GM12878 (cell line): ENCODE results near the gene STX10. TPM values are rescaled to one million over a fixed set of nuclear protein-coding genes. Genes with fewer than 3 reads are reported as not detected.
A peak's percentile ranks its signal among the peaks of the same experiment; 100 is the strongest.

Experiments used
- CREM ChIP-seq: IDR thresholded peaks from 2 replicates; pipeline ENCODE4 v1.6.1; 2014; ENCODE audit warnings: antibody characterized with exemption, low read depth
- DPF2 ChIP-seq: fragments of 450-650 bp; IDR thresholded peaks from 2 replicates; pipeline ENCODE4 v1.6.1; 2017; ENCODE audit warnings: mild to moderate bottlenecking
- EGR1 ChIP-seq, 2 experiments: IDR thresholded peaks; 1 replicate in 1 of 2; 2 replicates in 1 of 2; pipeline ENCODE4 v1.6.1; 2011 to 2012; ENCODE audit warnings: low read depth in 2 of 2, low read length in 2 of 2, borderline replicate concordance in 1 of 2, mild to moderate bottlenecking in 1 of 2, moderate library complexity in 1 of 2
- HCFC1 ChIP-seq: fragments of 150-350 bp; IDR thresholded peaks from 2 replicates; pipeline ENCODE4 v1.6.1; 2014; ENCODE audit warnings: low read length
- IKZF1 ChIP-seq: fragments of 450-650 bp; conservative IDR thresholded peaks from 2 replicates; pipeline ENCODE4 v1.6.1; 2017; ENCODE audit warnings: antibody characterized with exemption, mild to moderate bottlenecking
- JUND ChIP-seq: IDR thresholded peaks from 2 replicates; pipeline ENCODE4 v1.6.1; 2012; ENCODE audit warnings: low read depth, mild to moderate bottlenecking, low read length, improper control_type of control experiment, moderate library complexity
- MEF2B ChIP-seq: fragments of 450-650 bp; IDR thresholded peaks from 2 replicates; pipeline ENCODE4 v1.6.1; 2018; ENCODE audit warnings: mild to moderate bottlenecking, moderate library complexity; ENCODE audit not compliant: partially characterized antibody, poor library complexity, severe bottlenecking
- MYC ChIP-seq: IDR thresholded peaks from 2 replicates; pipeline ENCODE4 v1.6.1; 2011; ENCODE audit warnings: mild to moderate bottlenecking, low read length, moderate library complexity, inconsistent platforms; ENCODE audit not compliant: insufficient read depth, insufficient replicate concordance, insufficient read length, severe bottlenecking
- NFIC ChIP-seq: IDR thresholded peaks from 2 replicates; pipeline ENCODE4 v1.6.1; 2012; ENCODE audit warnings: low read depth, mild to moderate bottlenecking, inconsistent platforms, low read length, moderate library complexity
- NR2C2 ChIP-seq: IDR thresholded peaks from 2 replicates; pipeline ENCODE4 v1.6.1; 2011; ENCODE audit warnings: borderline replicate concordance, low read depth; ENCODE audit not compliant: control insufficient read depth, insufficient read length
- PAX5 ChIP-seq: IDR thresholded peaks from 2 replicates; pipeline ENCODE4 v1.6.1; 2011; ENCODE audit warnings: low read depth, low read length, borderline replicate concordance
- POLR2A ChIP-seq: IDR thresholded peaks from 2 replicates; pipeline ENCODE4 v1.6.1; 2011; ENCODE audit warnings: low read depth, mild to moderate bottlenecking, low read length
- RAD21 ChIP-seq: IDR thresholded peaks from 2 replicates; pipeline ENCODE4 v1.6.1; 2011; ENCODE audit warnings: mild to moderate bottlenecking, low read depth, low read length, moderate library complexity; ENCODE audit not compliant: insufficient read depth
- RB1 ChIP-seq: fragments of 450-650 bp; formaldehyde crosslinking; IDR thresholded peaks from 2 replicates; pipeline ENCODE4 v1.6.1; 2017; ENCODE audit warnings: mild to moderate bottlenecking, borderline replicate concordance
- RUNX3 ChIP-seq: IDR thresholded peaks from 2 replicates; pipeline ENCODE4 v1.6.1; 2012; ENCODE audit warnings: low read length, inconsistent platforms
- SIX5 ChIP-seq: IDR thresholded peaks from 2 replicates; pipeline ENCODE4 v1.6.1; 2011; ENCODE audit warnings: mild to moderate bottlenecking, low read depth, low read length, moderate library complexity; ENCODE audit not compliant: severe bottlenecking
- SREBF1 ChIP-seq: IDR thresholded peaks from 2 replicates; pipeline ENCODE4 v1.6.1; 2012; ENCODE audit warnings: mild to moderate bottlenecking, low read length
- SREBF2 ChIP-seq: IDR thresholded peaks from 2 replicates; pipeline ENCODE4 v1.6.1; 2012; ENCODE audit warnings: mild to moderate bottlenecking, low read length
- TAF1 ChIP-seq: IDR thresholded peaks from 2 replicates; pipeline ENCODE4 v1.6.1; 2011; ENCODE audit warnings: mild to moderate bottlenecking, low read depth, low read length, borderline replicate concordance
- TARDBP ChIP-seq: IDR thresholded peaks from 2 replicates; pipeline ENCODE4 v1.6.1; 2016; ENCODE audit warnings: borderline replicate concordance
- TCF12 ChIP-seq: IDR thresholded peaks from 2 replicates; pipeline ENCODE4 v1.6.1; 2011; ENCODE audit warnings: low read depth, mild to moderate bottlenecking, low read length
- YY1 ChIP-seq: IDR thresholded peaks from 2 replicates; pipeline ENCODE4 v1.6.1; 2011; ENCODE audit warnings: low read depth, mild to moderate bottlenecking, low read length
- ZNF207 ChIP-seq: fragments of 450-650 bp; IDR thresholded peaks from 2 replicates; pipeline ENCODE4 v1.6.1; 2014; ENCODE audit warnings: antibody characterized with exemption, mild to moderate bottlenecking, borderline replicate concordance
- polyA plus RNA-seq, 11 experiments: library from polyadenylated mRNA; depleted of rRNA in 4 of 11; unstranded in 6 of 11; stranded (reverse) in 5 of 11; fragments of >200 nt; fragmentation: Nextera tagmentation in 4 of 11; fragmentation: Illumina TruSeq in 1 of 11; extraction: Ambion mirVana in 4 of 11; extraction: Trizol in 1 of 11; gene quantifications; 1 replicate in 1 of 11; 2 replicates in 10 of 11; pipeline versions ENCODE4 v1.2.1 to v1.2.3, GENCODE V29; 2011 to 2016; ENCODE audit warnings: inconsistent platforms in 2 of 11, missing spikeins in 2 of 11, low read depth in 1 of 11
- total RNA-seq, 4 experiments: library from RNA; depleted of rRNA in 3 of 4; stranded (reverse); fragments of >200 nt in 3 of 4; fragmentation: Illumina TruSeq in 1 of 4; extraction: Trizol in 1 of 4; gene quantifications; 2 replicates each; pipeline versions ENCODE4 v1.2.1 to v1.2.3, GENCODE V29; 2013 to 2021
- TF ChIP-seq, protein P1 (sequence below): IDR thresholded peaks from 2 replicates; pipeline ENCODE4 v1.6.1; 2012; ENCODE audit warnings: low read depth, low read length, improper control_type of control experiment
- TF ChIP-seq, protein P2 (sequence below): fragments of 450-650 bp; IDR thresholded peaks from 2 replicates; pipeline ENCODE4 v1.6.1; 2017; ENCODE audit warnings: low read depth, mild to moderate bottlenecking, moderate library complexity
- TF ChIP-seq, protein P3 (sequence below): fragments of 150-350 bp; IDR thresholded peaks from 2 replicates; pipeline ENCODE4 v1.6.1; 2014; ENCODE audit warnings: mild to moderate bottlenecking, low read depth, low read length
- TF ChIP-seq, protein P4 (sequence below): IDR thresholded peaks from 2 replicates; pipeline ENCODE4 v1.6.1; 2012; ENCODE audit warnings: low read depth, low read length, improper control_type of control experiment

Gene STX10
- total and polyA plus RNA-seq, 10 of the 15 experiments (the other 5 are each of a cell fraction or from before 2014, with no cell fraction given), result 0.56 to 76.1 (median 47.6) TPM

DNA sequence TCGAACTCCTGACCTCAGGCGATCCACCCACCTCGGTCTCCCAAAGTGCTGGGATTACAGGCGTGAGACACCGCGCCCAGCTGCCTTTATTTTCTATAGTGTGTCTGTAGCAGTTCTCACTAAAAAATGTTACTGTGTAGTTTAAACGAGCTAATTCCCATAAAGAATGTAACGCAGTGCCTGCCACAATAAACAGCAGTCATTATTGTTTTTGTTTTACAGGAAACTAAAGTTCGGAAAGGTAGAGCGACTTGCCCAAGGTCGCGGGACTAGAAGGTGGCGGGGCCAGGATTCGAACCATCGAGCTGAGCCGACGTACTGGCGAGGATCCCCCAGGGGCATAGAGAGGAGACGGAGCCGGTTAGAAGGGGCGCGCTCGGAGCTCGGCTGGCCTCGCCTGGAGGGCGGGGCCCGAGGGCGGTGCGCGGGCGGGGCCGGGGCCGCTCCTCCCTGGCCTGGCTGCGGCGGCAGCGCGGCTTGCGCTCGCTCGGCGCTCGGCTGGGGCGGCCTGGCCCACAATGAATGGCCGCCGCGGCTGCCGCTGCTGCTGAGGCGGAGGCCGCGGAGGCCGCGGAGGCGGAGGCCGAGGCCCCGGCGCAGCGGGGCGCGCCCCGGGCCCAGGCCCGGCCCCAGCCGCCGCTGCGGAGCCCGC lies 32.3 kb downstream of the STX10 start, which contains the start of gene NACC1 (continued):
- TF ChIP-seq, protein P1, sequence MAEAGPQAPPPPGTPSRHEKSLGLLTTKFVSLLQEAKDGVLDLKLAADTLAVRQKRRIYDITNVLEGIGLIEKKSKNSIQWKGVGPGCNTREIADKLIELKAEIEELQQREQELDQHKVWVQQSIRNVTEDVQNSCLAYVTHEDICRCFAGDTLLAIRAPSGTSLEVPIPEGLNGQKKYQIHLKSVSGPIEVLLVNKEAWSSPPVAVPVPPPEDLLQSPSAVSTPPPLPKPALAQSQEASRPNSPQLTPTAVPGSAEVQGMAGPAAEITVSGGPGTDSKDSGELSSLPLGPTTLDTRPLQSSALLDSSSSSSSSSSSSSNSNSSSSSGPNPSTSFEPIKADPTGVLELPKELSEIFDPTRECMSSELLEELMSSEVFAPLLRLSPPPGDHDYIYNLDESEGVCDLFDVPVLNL, result no peak
- no peak for TF ChIP-seq SREBF1
- TF ChIP-seq, protein P2, sequence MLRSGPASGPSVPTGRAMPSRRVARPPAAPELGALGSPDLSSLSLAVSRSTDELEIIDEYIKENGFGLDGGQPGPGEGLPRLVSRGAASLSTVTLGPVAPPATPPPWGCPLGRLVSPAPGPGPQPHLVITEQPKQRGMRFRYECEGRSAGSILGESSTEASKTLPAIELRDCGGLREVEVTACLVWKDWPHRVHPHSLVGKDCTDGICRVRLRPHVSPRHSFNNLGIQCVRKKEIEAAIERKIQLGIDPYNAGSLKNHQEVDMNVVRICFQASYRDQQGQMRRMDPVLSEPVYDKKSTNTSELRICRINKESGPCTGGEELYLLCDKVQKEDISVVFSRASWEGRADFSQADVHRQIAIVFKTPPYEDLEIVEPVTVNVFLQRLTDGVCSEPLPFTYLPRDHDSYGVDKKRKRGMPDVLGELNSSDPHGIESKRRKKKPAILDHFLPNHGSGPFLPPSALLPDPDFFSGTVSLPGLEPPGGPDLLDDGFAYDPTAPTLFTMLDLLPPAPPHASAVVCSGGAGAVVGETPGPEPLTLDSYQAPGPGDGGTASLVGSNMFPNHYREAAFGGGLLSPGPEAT, result peak; percentile 57; the same call in 1 of the 2 replicates
- TF ChIP-seq IKZF1, result peak; percentile 67; the same call in 1 of the 2 replicates
- TF ChIP-seq TCF12, result peak; percentile 4; the same call in 1 of the 2 replicates
- TF ChIP-seq CREM, result peak; percentile 61
- TF ChIP-seq SREBF2, result no peak
- peak; percentile 62 for TF ChIP-seq HCFC1
- peak; percentile 26; the same call in 1 of the 2 replicates for TF ChIP-seq DPF2
- TF ChIP-seq ZNF207, result peak; percentile 68; the same call in 1 of the 2 replicates
- TF ChIP-seq, protein P3, sequence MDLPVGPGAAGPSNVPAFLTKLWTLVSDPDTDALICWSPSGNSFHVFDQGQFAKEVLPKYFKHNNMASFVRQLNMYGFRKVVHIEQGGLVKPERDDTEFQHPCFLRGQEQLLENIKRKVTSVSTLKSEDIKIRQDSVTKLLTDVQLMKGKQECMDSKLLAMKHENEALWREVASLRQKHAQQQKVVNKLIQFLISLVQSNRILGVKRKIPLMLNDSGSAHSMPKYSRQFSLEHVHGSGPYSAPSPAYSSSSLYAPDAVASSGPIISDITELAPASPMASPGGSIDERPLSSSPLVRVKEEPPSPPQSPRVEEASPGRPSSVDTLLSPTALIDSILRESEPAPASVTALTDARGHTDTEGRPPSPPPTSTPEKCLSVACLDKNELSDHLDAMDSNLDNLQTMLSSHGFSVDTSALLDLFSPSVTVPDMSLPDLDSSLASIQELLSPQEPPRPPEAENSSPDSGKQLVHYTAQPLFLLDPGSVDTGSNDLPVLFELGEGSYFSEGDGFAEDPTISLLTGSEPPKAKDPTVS, result no peak
- TF ChIP-seq MEF2B, result peak; percentile 92
- TF ChIP-seq SIX5, result peak; percentile 41
- TF ChIP-seq PAX5, result 0 out of 2 replicates have a peak, but pooled peaks have one; percentile 13
- no peak for TF ChIP-seq MYC
- TF ChIP-seq EGR1 (IDR thresholded peaks at IDR 0.05; ENCODE audit: borderline replicate concordance in 1 of 2, low read depth in 2 of 2, low read length in 2 of 2), result peak in 1 of 2 experiments; percentile 64; a peak in 1 of 3 replicates
- no peak for TF ChIP-seq NFIC
- TF ChIP-seq NR2C2, result peak; percentile 60
- no peak for TF ChIP-seq JUND
- 0 out of 2 replicates have a peak, but pooled peaks have one; percentile 41 for TF ChIP-seq RB1
- TF ChIP-seq, protein P4, sequence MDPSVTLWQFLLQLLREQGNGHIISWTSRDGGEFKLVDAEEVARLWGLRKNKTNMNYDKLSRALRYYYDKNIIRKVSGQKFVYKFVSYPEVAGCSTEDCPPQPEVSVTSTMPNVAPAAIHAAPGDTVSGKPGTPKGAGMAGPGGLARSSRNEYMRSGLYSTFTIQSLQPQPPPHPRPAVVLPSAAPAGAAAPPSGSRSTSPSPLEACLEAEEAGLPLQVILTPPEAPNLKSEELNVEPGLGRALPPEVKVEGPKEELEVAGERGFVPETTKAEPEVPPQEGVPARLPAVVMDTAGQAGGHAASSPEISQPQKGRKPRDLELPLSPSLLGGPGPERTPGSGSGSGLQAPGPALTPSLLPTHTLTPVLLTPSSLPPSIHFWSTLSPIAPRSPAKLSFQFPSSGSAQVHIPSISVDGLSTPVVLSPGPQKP, result no peak
- peak; percentile 94 for TF ChIP-seq TAF1
- peak; percentile 94 for TF ChIP-seq YY1
- 0 out of 2 replicates have a peak, but pooled peaks have one; percentile 0 for TF ChIP-seq RAD21
- TF ChIP-seq TARDBP, result peak; percentile 48; the same call in 1 of the 2 replicates
- TF ChIP-seq POLR2A, result peak; percentile 66
- peak; percentile 44 for TF ChIP-seq RUNX3
- TF ChIP-seq, all 136 proteins: peak for 30
